ENCODE measurements around the gene BASP1.

DNA sequence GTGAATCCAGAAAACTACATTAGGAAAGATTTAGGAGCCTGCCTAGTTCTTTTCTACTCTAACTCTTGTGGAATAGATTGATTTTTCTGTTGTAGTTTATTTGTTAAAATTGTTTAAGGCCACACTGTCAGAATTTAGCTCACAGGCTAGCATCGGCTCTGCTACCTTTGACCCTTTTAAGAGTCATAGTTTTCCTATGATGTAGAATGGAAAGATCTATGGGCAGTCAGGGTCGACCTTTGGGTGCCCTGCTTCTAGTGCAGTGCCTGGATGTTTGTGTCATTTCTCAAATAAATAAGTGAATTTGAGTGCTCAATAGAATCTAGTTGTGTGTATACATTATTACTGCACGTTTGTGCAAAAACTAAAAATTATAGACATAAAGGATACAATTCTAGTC is 38.7 kb downstream of the BASP1 start:
- TF ChIP-seq, protein P1, sequence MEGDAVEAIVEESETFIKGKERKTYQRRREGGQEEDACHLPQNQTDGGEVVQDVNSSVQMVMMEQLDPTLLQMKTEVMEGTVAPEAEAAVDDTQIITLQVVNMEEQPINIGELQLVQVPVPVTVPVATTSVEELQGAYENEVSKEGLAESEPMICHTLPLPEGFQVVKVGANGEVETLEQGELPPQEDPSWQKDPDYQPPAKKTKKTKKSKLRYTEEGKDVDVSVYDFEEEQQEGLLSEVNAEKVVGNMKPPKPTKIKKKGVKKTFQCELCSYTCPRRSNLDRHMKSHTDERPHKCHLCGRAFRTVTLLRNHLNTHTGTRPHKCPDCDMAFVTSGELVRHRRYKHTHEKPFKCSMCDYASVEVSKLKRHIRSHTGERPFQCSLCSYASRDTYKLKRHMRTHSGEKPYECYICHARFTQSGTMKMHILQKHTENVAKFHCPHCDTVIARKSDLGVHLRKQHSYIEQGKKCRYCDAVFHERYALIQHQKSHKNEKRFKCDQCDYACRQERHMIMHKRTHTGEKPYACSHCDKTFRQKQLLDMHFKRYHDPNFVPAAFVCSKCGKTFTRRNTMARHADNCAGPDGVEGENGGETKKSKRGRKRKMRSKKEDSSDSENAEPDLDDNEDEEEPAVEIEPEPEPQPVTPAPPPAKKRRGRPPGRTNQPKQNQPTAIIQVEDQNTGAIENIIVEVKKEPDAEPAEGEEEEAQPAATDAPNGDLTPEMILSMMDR (IDR thresholded peaks at IDR 0.05): no peak
- no peak for TF ChIP-seq EZH2 (IDR thresholded peaks at IDR 0.05; ENCODE audit: borderline replicate concordance, insufficient read depth, low read depth, low read length, poor library complexity, severe bottlenecking)

Data from B cell (primary cell).